H1 (cell line): Measurements from ENCODE around the gene RETREG3. TPM values are rescaled to one million over a fixed set of nuclear protein-coding genes. Genes with fewer than 3 reads are reported as not detected.

Experiments used
- CTCF ChIA-PET: fragments of 300-600 bp; sonication (Branson Sonifier 250); formaldehyde crosslinking; loops from one replicate; lab custom pipeline; 2021; ENCODE audit not compliant: partially characterized antibody; lab: Charles Lee
- POLR2A ChIA-PET: fragments of 300-600 bp; sonication (Branson Sonifier 250); formaldehyde crosslinking; loops from one replicate; lab custom pipeline; 2021; ENCODE audit warnings: inconsistent platforms; ENCODE audit not compliant: partially characterized antibody; lab: Charles Lee
- DNase-seq, 2 experiments: peaks; one replicate each; pipeline versions ENCODE4 v3.0.0 to v3.0.0-alpha.2; 2010 to 2022; ENCODE audit warnings: low spot score in 2 of 2, low read depth in 1 of 2, mixed read lengths in 1 of 2
- FAIRE-seq: peaks from 2 replicates; lab custom pipeline; 2011; peaks lifted over from hg19 to GRCh38; lab: Jason Lieb, UNC
- H2AFZ ChIP-seq: 2 replicates; pipeline ENCODE4 v1.8.1; 2012; ENCODE audit warnings: low read length, inconsistent platforms
- H2AK5ac ChIP-seq: 2 replicates; pipeline ENCODE4 v1.6.1; 2013; ENCODE audit warnings: low read depth, low read length
- H2BK120ac ChIP-seq: replicated peaks from 2 replicates; pipeline ENCODE3; 2013; ENCODE audit warnings: low read depth, low read length, inconsistent platforms
- H2BK12ac ChIP-seq: 2 replicates; pipeline ENCODE4 v1.6.1; 2013; ENCODE audit warnings: low read depth, low read length
- H2BK15ac ChIP-seq: 2 replicates; pipeline ENCODE4 v1.6.1; 2013; ENCODE audit warnings: low read length
- H2BK20ac ChIP-seq: 2 replicates; pipeline ENCODE4 v1.6.1; 2013; ENCODE audit warnings: low read length
- H2BK5ac ChIP-seq: 2 replicates; pipeline ENCODE4 v1.6.1; 2013; ENCODE audit warnings: low read depth, low read length
- H3K14ac ChIP-seq: 2 replicates; pipeline ENCODE4 v1.6.1; 2013; ENCODE audit warnings: inconsistent platforms; ENCODE audit not compliant: insufficient read length
- H3K18ac ChIP-seq: 2 replicates; pipeline ENCODE4 v1.6.1; 2013; ENCODE audit warnings: low read length; ENCODE audit errors: extremely low read depth
- H3K23ac ChIP-seq: 2 replicates; pipeline ENCODE4 v1.6.1; 2013; ENCODE audit warnings: inconsistent platforms; ENCODE audit not compliant: insufficient read length
- H3K23me2 ChIP-seq: 2 replicates; pipeline ENCODE4 v1.6.1; 2013; ENCODE audit warnings: low read depth, low read length
- H3K27ac ChIP-seq: 2 replicates; pipeline ENCODE4 v1.6.1; 2011; ENCODE audit warnings: low read depth, low read length, inconsistent platforms
- H3K27me3 ChIP-seq, 4 experiments: replicated peaks in 1 of 4; 1 replicate in 1 of 4; 2 replicates in 3 of 4; pipeline versions ENCODE4 v1.6.1 to v1.8.1; 2011 to 2013; ENCODE audit warnings: low read length in 3 of 4, mild to moderate bottlenecking in 3 of 4, inconsistent platforms in 2 of 4, mixed read lengths in 2 of 4, moderate library complexity in 1 of 4; ENCODE audit not compliant: control insufficient read depth in 3 of 4, insufficient read depth in 3 of 4; ENCODE audit errors: extremely low read depth in 1 of 4
- H3K36me3 ChIP-seq, 4 experiments: 2 replicates each; pipeline versions ENCODE4 v1.6.1 to v1.8.1; 2011 to 2013; ENCODE audit warnings: mild to moderate bottlenecking in 4 of 4, low read length in 3 of 4, moderate library complexity in 2 of 4, control low read depth in 1 of 4, inconsistent platforms in 1 of 4; ENCODE audit not compliant: insufficient read depth in 4 of 4, control insufficient read depth in 2 of 4
- H3K4ac ChIP-seq: replicated peaks from 2 replicates; pipeline ENCODE3; 2013; ENCODE audit warnings: low read length, low read depth, mixed read lengths, inconsistent platforms; ENCODE audit not compliant: insufficient read length
- H3K4me1 ChIP-seq, 4 experiments: replicated peaks in 1 of 4; 1 replicate in 1 of 4; 2 replicates in 3 of 4; pipeline versions ENCODE4 v1.6.1 to v1.8.1; 2011 to 2013; ENCODE audit warnings: low read length in 3 of 4, inconsistent platforms in 2 of 4, mixed read lengths in 1 of 4; ENCODE audit not compliant: insufficient read depth in 4 of 4, control insufficient read depth in 3 of 4
- H3K4me2 ChIP-seq, 2 experiments: 2 replicates each; pipeline versions ENCODE4 v1.6.1 to v1.8.1; 2011 to 2013; ENCODE audit warnings: low read depth in 2 of 2, low read length in 2 of 2, control low read depth in 1 of 2, inconsistent platforms in 1 of 2, mild to moderate bottlenecking in 1 of 2; ENCODE audit not compliant: insufficient read depth in 1 of 2
- H3K4me3 ChIP-seq, 4 experiments: fragments of 200-600, 300-600 bp in 1 of 4; sonication (generic), shearing (Covaris generic), sonication (Bioruptor Twin) in 1 of 4; 2 replicates each; pipeline versions ENCODE4 v1.5.1 to v1.8.1; 2011 to 2016; ENCODE audit warnings: low read length in 4 of 4, low read depth in 3 of 4, control low read depth in 2 of 4, inconsistent platforms in 2 of 4, mild to moderate bottlenecking in 2 of 4, mixed read lengths in 1 of 4, moderate library complexity in 1 of 4; ENCODE audit not compliant: insufficient read depth in 2 of 4; ENCODE audit errors: extremely low read depth in 1 of 4
- H3K56ac ChIP-seq: replicated peaks from 2 replicates; pipeline ENCODE3; 2013; ENCODE audit warnings: low read depth, mild to moderate bottlenecking, mixed read lengths, low read length, inconsistent platforms; ENCODE audit not compliant: insufficient read length
- H3K79me1 ChIP-seq: 2 replicates; pipeline ENCODE4 v1.6.1; 2013; ENCODE audit warnings: low read depth, low read length, control low read depth
- H3K79me2 ChIP-seq, 2 experiments: 2 replicates each; pipeline versions ENCODE4 v1.6.1 to v1.8.1; 2012 to 2013; ENCODE audit warnings: low read length in 2 of 2, mild to moderate bottlenecking in 2 of 2, inconsistent platforms in 1 of 2; ENCODE audit not compliant: insufficient read depth in 2 of 2, control insufficient read depth in 1 of 2
- H3K9ac ChIP-seq, 4 experiments: replicated peaks in 1 of 4; 1 replicate in 1 of 4; 2 replicates in 3 of 4; pipeline versions ENCODE4 v1.6.1 to v1.8.1; 2011 to 2013; ENCODE audit warnings: low read depth in 3 of 4, low read length in 3 of 4, control low read depth in 2 of 4, mild to moderate bottlenecking in 2 of 4, moderate library complexity in 2 of 4, inconsistent platforms in 1 of 4; ENCODE audit errors: extremely low read depth in 1 of 4
- H3K9me3 ChIP-seq, 2 experiments: 2 replicates each; pipeline versions ENCODE4 v1.6.1 to v1.8.1; 2012 to 2013; ENCODE audit warnings: mild to moderate bottlenecking in 2 of 2, moderate library complexity in 2 of 2, control low read depth in 1 of 2, inconsistent platforms in 1 of 2, low read depth in 1 of 2, low read length in 1 of 2, mixed read lengths in 1 of 2; ENCODE audit not compliant: insufficient read depth in 2 of 2
- H4K20me1 ChIP-seq, 2 experiments: replicated peaks in 1 of 2; 2 replicates each; pipeline versions ENCODE3 to v1.8.1; 2011 to 2013; ENCODE audit warnings: inconsistent platforms in 2 of 2, low read length in 2 of 2, mild to moderate bottlenecking in 1 of 2; ENCODE audit not compliant: insufficient read depth in 2 of 2, control insufficient read depth in 1 of 2
- H4K5ac ChIP-seq: 2 replicates; pipeline ENCODE4 v1.6.1; 2013; ENCODE audit warnings: low read length, low read depth, mixed read lengths, inconsistent platforms; ENCODE audit not compliant: insufficient read length
- H4K8ac ChIP-seq: 2 replicates; pipeline ENCODE4 v1.8.0; 2013; ENCODE audit warnings: mild to moderate bottlenecking, moderate library complexity, low read length, inconsistent platforms; ENCODE audit not compliant: insufficient read depth; ENCODE audit errors: extremely low read depth
- H4K91ac ChIP-seq: replicated peaks from 2 replicates; pipeline ENCODE3; 2013; ENCODE audit warnings: low read length, mixed read lengths, inconsistent platforms; ENCODE audit not compliant: insufficient read length
- EZH2 ChIP-seq: fragments of 200-600 bp; sonication (generic); IDR thresholded peaks from 2 replicates; pipeline ENCODE4 v1.7.1; 2012; ENCODE audit warnings: low read depth, mild to moderate bottlenecking, moderate library complexity, low read length, inconsistent platforms; ENCODE audit not compliant: severe bottlenecking
- HDAC2 ChIP-seq, 2 experiments: fragments of 300-600 bp in 1 of 2; sonication (generic) in 1 of 2; IDR thresholded peaks; 2 replicates each; pipeline ENCODE4 v1.6.1; 2011 to 2012; ENCODE audit warnings: low read depth in 2 of 2, low read length in 2 of 2, mild to moderate bottlenecking in 2 of 2, moderate library complexity in 2 of 2, borderline replicate concordance in 1 of 2, inconsistent platforms in 1 of 2
- HDAC6 ChIP-seq: IDR thresholded peaks from one replicate; pipeline ENCODE4 v1.7.1; 2012; ENCODE audit warnings: low read depth, mild to moderate bottlenecking, inconsistent platforms, low read length, moderate library complexity
- KDM1A ChIP-seq: fragments of 200-600, 300-600 bp; sonication (generic); IDR thresholded peaks from 2 replicates; pipeline ENCODE4 v1.7.1; 2016; ENCODE audit warnings: mild to moderate bottlenecking, low read length, borderline replicate concordance
- KDM4A ChIP-seq: IDR thresholded peaks from one replicate; pipeline ENCODE4 v1.7.1; 2012; ENCODE audit warnings: low read depth, mild to moderate bottlenecking, moderate library complexity, low read length, inconsistent platforms; ENCODE audit not compliant: severe bottlenecking
- MAFK ChIP-seq: IDR thresholded peaks from 2 replicates; pipeline ENCODE4 v1.6.1; 2012; ENCODE audit warnings: low read depth, mild to moderate bottlenecking, improper control_type of control experiment, low read length
- NRF1 ChIP-seq: IDR thresholded peaks from 2 replicates; pipeline ENCODE4 v1.6.1; 2011; ENCODE audit warnings: mild to moderate bottlenecking, low read depth, low read length, improper control_type of control experiment
- POU5F1 ChIP-seq: IDR thresholded peaks from 2 replicates; pipeline ENCODE4 v1.6.1; 2011; ENCODE audit warnings: low read depth, mild to moderate bottlenecking, low read length, moderate library complexity
- SIN3A ChIP-seq, 2 experiments: IDR thresholded peaks in 1 of 2; conservative IDR thresholded peaks in 1 of 2; 2 replicates each; pipeline ENCODE4 v1.6.1; 2011 to 2012; ENCODE audit warnings: low read length in 2 of 2, improper control_type of control experiment in 1 of 2, low read depth in 1 of 2, mild to moderate bottlenecking in 1 of 2
- SIX5 ChIP-seq: IDR thresholded peaks from 2 replicates; pipeline ENCODE4 v1.6.1; 2011; ENCODE audit warnings: mild to moderate bottlenecking, low read depth, low read length
- SP4 ChIP-seq: IDR thresholded peaks from 2 replicates; pipeline ENCODE4 v1.6.1; 2012; ENCODE audit warnings: low read length, inconsistent platforms
- WGBS, 2 experiments: shearing (Covaris generic) in 1 of 2; methylation state at CpG; one replicate each; pipeline versions ENCODE4 v1.1.6 to v1.1.7; 2013 to 2015; ENCODE audit warnings: low lambda C conversion rate in 2 of 2, mixed read lengths in 2 of 2, inconsistent platforms in 1 of 2, low coverage in 1 of 2, missing lambda C conversion rate in 1 of 2; ENCODE audit not compliant: insufficient replicate concordance in 2 of 2, insufficient coverage in 1 of 2, insufficient read length in 1 of 2; ENCODE audit errors: extremely low coverage in 1 of 2, missing lambda C conversion rate in 1 of 2; 5-methylcytosine and 5-hydroxymethylcytosine counted together
- polyA plus RNA-seq, 7 experiments: library from polyadenylated mRNA; depleted of rRNA in 3 of 7; stranded (reverse) in 5 of 7; unstranded in 2 of 7; fragments of >200 nt in 5 of 7; fragments of 200-250 nt in 2 of 7; gene quantifications; 1 replicate in 5 of 7; 2 replicates in 1 of 7; 4 replicates in 1 of 7; pipeline versions ENCODE4 v1.2.1 to v1.2.3, GENCODE V29; 2011 to 2013; ENCODE audit warnings: missing spikeins in 2 of 7, mixed read lengths in 2 of 7
- total RNA-seq: library from RNA; stranded (reverse); fragmentation: NEBNext Ultra II Directional; extraction: Animal tissue kit (Norgen Biotek cat#: 25700); gene quantifications from 2 replicates; pipeline ENCODE4 v1.2.1, GENCODE V29; 2021
- TF ChIP-seq, protein P1 (sequence below): IDR thresholded peaks from 2 replicates; pipeline ENCODE4 v1.6.1; 2011; ENCODE audit warnings: low read depth, mild to moderate bottlenecking, low read length; ENCODE audit not compliant: insufficient read depth

RETREG3 gene
- total and polyA plus RNA-seq, 2 of the 8 experiments (the other 6 are each of a cell fraction or from before 2014, with no cell fraction given), result 23.7 to 42.6 TPM

DNA sequence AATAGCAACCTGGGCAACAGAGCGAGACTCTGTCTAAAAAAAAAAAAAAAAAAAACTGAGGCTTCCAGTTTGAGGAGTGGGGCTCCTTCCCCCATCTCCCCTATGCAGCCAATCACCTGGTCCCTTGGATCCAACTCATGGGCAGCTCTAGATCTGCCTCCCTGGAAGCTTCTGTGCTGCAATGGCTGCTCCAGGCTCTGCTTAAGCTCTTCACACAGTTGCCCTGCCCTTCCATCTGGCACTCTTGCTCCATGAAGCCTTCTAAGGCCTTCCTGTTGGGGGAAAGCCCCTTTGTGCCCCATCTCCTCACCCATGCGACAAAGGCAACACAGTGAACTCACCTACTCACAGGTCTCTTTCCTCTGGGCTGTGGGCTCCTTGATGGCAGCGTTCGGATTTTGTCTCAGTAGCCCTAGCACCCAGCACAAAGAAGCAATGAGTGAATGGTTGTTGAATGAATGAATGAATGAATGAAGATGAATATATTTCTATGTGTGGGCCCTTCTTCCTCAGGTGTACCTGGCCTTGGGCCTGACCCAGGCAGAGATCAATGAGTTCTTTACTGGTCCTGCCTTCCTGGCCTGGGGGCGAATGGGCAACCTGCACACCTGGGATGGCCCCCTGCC is 71.2 kb downstream of the RETREG3 start:
- Histone ChIP-seq H3K4ac (no peak overlapping the region), H2BK20ac (no peak overlapping the region), H3K18ac (no peak overlapping the region), H3K9ac (no peak overlapping the region), H3K27ac (no peak overlapping the region), H3K56ac (no peak overlapping the region), H3K4me1 (peaks cover 0 to 15% (median 13%) of the 10 kb centered on the region in 4 experiments; a peak in 6 of 7 replicates), H3K23ac (no peak overlapping the region), H3K79me1 (no peaks in the 10 kb centered on the region; the same call in 1 of the 2 replicates), H3K4me2 (no peak overlapping the region; a peak in 1 of 4 replicates), H3K14ac (no peak overlapping the region), H2BK12ac (no peak overlapping the region), H3K23me2 (peaks cover 9% of the 10 kb centered on the region), H3K79me2 (no peaks in the 10 kb centered on the region), H3K27me3 (no peaks in the 10 kb centered on the region; a peak in 1 of 7 replicates), H2BK120ac (no peak overlapping the region), H2BK5ac (no peak overlapping the region), H3K9me3 (no peaks in the 10 kb centered on the region), H4K8ac (no peak overlapping the region), H4K20me1 (peaks cover 1 to 2% of the 10 kb centered on the region in 2 experiments), H3K4me3 (no peak overlapping the region), H2AK5ac (no peak overlapping the region), H4K5ac (no peak overlapping the region), H2BK15ac (no peak overlapping the region), H3K36me3 (peaks cover 0 to 9% (median 5%) of the 10 kb centered on the region in 4 experiments; a peak in 4 of 8 replicates), H2AFZ (no peak overlapping the region), H4K91ac (no peak overlapping the region)
- ChIA-PET CTCF (interaction anchor here (5.1 kb wide), 1 partner anchor 10 kb away, joined by 28 read pairs; no protein-coding TSS in a partner anchor), POLR2A (interaction anchor here (0.6 to 4.3 kb wide), 6 partner anchors 9 to 156 kb away, joined by 3 to 43 read pairs (median 6); partner anchors contain the start of gene CAVIN1)
- DNase-seq (no peak), FAIRE-seq (no peak)
- WGBS, 2 experiments, result 87% methylated on average over 3 of the region's 5 CpGs; no CpG with 5 or more reads in 1 of the 2 experiments
- TF ChIP-seq, protein P1, sequence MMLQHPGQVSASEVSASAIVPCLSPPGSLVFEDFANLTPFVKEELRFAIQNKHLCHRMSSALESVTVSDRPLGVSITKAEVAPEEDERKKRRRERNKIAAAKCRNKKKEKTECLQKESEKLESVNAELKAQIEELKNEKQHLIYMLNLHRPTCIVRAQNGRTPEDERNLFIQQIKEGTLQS, result no peak
- TF ChIP-seq SP4 (no peak), KDM1A (no peak), POU5F1 (no peak), SIX5 (no peak), EZH2 (no peak), SIN3A (conservative IDR thresholded peaks at IDR 0.05 in 1 of 2, IDR thresholded peaks at IDR 0.05 in 1 of 2; ENCODE audit: low read depth in 1 of 2, low read length in 2 of 2) (no peak), MAFK (no peak), NRF1 (no peak), KDM4A (no peak), HDAC6 (no peak), HDAC2 (IDR thresholded peaks at IDR 0.05; ENCODE audit: borderline replicate concordance in 1 of 2, low read depth in 2 of 2, low read length in 2 of 2) (no peak)
